Hair follicular keratinocyte (primary cell): ENCODE data around the gene SLC47A1. TPM values are rescaled to one million over a fixed set of nuclear protein-coding genes. Genes with fewer than 3 reads are reported as not detected.

Experiments
- total RNA-seq: library from RNA; depleted of rRNA; stranded (reverse); fragments of >200 nt; gene quantifications from 2 replicates; pipeline ENCODE4 v1.2.3, GENCODE V29; 2015

Gene SLC47A1, protein sequence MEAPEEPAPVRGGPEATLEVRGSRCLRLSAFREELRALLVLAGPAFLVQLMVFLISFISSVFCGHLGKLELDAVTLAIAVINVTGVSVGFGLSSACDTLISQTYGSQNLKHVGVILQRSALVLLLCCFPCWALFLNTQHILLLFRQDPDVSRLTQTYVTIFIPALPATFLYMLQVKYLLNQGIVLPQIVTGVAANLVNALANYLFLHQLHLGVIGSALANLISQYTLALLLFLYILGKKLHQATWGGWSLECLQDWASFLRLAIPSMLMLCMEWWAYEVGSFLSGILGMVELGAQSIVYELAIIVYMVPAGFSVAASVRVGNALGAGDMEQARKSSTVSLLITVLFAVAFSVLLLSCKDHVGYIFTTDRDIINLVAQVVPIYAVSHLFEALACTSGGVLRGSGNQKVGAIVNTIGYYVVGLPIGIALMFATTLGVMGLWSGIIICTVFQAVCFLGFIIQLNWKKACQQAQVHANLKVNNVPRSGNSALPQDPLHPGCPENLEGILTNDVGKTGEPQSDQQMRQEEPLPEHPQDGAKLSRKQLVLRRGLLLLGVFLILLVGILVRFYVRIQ
- total RNA-seq = 1.3 and 5.2 TPM in 2 replicates

DNA sequence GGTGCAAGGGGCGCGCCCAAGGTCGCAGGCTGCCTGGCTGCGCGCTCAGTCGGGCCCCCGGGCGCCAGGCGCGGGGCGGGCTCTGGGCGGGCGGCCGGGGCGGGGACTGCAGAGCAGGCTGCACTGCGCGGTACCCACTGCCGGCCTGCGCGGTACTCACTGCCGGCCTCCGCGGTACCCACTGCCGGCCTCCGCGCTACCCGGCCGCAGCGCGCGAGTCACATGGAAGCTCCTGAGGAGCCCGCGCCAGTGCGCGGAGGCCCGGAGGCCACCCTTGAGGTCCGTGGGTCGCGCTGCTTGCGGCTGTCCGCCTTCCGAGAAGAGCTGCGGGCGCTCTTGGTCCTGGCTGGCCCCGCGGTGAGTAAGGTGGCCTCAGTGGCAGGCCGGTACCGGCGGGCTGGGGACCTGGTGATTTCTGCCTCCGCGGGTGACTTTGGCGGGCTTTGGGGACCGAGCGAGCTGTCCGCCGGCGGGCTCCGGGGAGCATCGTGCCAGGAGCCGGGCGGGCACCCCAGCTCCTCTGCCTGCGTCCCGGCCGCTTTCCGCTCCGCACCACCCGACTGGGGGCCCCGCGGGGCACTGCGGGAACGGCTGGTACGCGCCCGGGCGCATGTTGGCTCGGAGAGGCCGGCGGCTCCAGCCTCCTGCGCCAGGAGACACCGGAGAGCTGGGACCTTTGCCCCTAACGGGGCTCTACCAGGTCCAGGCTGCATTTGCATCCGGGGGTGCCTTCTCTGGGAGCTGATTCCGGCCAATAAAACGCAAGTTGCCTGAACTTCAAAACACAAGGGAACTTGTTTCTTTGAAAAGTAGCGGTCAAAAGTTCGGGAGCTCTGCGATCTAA lies at the start of gene SLC47A1:
SLC47A1 (plus strand) TSS at position 137 of the 844 bp plus-strand sequence; CDS start at position 223, 86 bp downstream.

Other genes with a start within 250 kb of the SLC47A1 start
- gene B9D1, start 171.1 kb upstream of the SLC47A1 start, total RNA-seq = 29.5 and 34.6 TPM in 2 replicates
- 7.7 and 14.1 TPM in 2 replicates for gene MAPK7, start 155.4 kb upstream of the SLC47A1 start, total RNA-seq
- gene MFAP4, start 146.7 kb upstream of the SLC47A1 start, total RNA-seq = not detected in 2 replicates
- 0.42 and 1.0 TPM in 2 replicates for gene RNF112, start 122.6 kb upstream of the SLC47A1 start, total RNA-seq
- gene ALDH3A2, start 114.9 kb downstream of the SLC47A1 start, total RNA-seq = 74.2 and 74.6 TPM in 2 replicates
- gene SLC47A2, start 182.7 kb downstream of the SLC47A1 start, total RNA-seq = 0.23 TPM in 1 of 2 replicates, not detected in the other
- 1.6 and 1.9 TPM in 2 replicates for gene ALDH3A1, start 214.4 kb downstream of the SLC47A1 start, total RNA-seq